NCI-H2081 (cell line): ENCODE data around the gene SPECC1L.

Source experiments
- DNase-seq, 2 experiments: peaks; one replicate each; lab custom pipeline; 2025; lab: John Stamatoyannopoulos, UW

SPECC1L gene

DNA sequence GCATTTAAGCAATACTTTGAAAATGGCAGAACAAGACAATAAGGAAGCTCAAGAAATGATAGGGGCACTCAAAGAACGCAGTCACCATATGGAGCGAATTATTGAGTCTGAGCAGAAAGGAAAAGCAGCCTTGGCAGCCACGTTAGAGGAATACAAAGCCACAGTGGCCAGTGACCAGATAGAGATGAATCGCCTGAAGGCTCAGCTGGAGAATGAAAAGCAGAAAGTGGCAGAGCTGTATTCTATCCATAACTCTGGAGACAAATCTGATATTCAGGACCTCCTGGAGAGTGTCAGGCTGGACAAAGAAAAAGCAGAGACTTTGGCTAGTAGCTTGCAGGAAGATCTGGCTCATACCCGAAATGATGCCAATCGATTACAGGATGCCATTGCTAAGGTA is 51.9 kb downstream of the SPECC1L start:
- DNase-seq, result no peak

DNA sequence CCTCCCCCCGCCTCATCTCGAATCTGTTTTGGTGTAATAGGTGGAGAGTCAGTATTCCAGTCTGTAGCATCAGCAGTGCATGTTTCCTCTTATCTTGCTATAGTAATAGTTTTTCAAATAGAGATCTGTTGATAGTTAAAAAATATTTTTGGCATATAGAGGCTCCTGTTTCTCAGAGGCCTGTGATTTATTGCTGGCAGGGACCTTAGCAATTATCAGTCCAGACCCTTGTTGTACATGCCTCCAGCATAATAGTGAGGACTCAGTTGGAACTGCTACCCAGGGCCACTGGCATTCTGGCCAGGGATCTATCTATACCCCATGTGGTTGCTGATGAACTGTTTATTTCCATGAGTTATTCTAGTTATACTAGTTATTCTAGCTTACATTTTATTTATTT is 52.6 kb downstream of the SPECC1L start:
- no peak for DNase-seq

DNA sequence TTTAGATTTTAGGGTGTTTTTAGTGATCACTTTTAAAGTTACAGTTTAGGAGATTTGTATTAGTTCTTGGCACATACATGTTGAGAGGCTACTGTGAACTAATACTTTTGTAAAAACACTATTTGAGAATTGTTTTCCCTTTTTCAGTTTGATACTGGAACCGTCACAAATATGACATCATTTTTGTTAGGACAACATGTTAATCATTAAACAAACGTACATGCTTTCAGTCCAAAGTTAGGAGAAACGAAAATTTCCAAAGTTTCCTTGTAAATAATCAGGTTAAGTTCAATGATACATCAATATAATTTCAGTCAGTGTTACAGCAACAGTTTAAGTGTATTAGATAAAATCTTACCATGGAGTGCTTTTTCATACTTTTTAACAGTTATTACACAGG is 53.1 kb downstream of the SPECC1L start:
- no peak for DNase-seq

DNA sequence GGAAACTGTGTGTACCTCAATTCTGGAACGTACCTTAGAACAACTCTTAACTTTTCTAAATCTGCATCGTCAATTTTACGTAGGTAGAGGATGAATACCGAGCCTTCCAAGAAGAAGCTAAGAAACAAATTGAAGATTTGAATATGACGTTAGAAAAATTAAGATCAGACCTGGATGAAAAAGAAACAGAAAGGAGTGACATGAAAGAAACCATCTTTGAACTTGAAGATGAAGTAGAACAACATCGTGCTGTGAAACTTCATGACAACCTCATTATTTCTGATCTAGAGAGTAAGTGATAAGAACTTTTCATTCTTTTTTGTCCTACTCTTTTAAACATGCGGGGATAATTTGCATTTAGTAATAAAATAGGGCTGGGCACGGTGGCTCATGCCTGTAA is 53.5 kb downstream of the SPECC1L start:
- no peak for DNase-seq

DNA sequence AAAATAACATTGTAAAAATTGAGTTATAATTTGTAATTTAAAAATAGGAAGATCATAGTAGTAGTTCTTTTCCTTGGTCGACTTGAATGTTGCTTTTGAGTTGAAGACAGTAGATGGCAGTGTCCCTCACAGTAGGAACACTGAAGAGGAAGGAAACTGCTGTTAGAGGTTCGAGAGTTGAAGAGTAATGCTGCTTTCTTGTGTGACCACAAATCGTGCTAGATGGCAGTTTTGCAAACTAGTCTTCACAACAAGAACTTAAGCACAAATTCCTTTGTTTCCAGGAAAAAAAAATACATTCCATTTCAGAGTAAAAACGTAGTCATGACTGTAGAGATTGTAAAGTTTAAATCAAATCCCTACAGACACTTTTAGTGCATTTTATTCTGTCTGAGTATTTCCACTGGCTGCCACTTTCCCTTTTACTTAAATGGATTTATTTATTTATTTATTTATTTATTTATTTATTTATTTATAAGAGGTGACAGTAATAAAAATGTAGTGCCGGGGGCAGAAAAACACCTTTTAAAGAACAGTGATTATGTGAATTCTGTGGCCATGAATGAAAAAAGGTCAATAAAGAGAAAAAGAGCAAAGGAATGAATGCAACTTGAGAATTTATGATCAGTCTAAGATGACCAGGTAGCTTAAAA is 54.6 kb downstream of the SPECC1L start:
- no peak for DNase-seq

DNA sequence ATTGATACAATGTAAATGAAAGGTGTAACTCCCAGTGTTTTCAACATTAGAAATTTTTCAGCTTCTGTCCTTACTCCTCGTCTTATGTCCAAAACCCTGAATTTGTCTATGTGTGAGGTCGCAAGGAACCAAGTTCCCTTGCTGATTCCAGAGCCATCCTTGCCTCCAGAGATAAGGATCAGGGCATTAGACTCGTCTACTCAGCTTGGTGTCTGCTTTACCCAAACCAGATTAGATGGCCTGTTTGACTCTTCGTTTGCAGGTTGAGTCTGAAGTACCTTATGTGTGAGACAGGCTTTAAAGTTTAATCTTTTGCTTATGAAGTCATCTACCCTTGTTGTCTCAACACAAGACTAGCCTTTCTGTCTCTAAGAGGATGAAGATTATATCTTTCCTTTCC is 55.6 kb downstream of the SPECC1L start:
- no peak for DNase-seq

DNA sequence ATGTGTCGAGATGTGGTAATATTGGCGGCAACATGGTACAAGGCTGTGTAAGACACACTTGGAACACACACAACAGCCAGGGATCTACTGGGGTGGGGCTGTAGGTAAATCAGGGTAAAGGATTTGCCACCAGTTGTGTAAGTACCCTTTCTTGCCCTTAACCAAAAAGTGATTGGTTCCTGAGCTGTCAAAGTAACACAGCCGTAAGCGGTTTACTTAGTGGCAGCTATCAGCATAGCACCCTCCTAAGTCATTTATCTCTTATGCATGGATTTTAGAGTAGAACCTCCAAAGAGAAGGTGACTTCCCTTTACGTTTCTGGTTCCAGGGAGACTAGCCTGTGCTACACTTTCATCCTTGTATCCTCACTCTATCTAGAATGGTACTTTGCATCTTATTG is 57.2 kb downstream of the SPECC1L start:
- no peak for DNase-seq

DNA sequence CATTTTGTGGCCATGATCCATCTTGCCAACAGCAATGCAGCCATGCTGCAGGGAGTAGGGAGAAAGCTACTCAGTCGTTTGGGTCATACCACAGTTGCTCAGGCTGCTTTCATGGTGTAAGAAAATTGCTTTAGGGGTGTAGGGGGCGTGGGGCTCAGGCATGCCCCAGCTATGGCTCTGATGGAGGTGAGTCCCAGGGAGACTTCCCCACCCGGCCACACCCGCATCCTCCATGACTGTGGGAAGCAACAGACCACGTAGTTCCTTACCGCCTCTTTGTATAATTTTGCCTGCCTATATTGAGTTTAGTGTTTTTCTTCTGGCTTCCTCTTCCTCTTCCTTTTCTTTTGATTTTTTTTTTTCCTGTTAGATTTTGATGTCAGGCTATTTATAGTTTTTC is 58.8 kb downstream of the SPECC1L start:
- DNase-seq, result no peak

DNA sequence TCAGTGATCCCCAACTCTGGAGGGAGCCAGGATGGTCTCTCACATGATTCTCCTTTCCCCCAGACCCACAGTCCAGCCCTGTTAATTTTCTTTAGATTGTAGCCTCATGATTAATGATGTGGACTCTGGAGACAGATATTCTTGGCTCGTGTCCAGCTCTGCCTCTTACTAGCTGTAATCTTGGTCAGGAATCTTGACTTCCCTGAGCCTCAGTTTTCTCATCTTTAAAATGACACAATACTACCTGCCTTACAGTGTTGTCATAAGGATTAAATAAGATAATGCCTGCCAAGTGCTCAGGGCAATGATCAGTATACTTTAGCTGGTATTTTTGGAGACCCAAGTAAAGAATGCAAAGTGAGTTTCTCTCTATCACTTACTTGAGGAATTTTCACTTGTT is 60.0 kb downstream of the SPECC1L start:
- no peak for DNase-seq

DNA sequence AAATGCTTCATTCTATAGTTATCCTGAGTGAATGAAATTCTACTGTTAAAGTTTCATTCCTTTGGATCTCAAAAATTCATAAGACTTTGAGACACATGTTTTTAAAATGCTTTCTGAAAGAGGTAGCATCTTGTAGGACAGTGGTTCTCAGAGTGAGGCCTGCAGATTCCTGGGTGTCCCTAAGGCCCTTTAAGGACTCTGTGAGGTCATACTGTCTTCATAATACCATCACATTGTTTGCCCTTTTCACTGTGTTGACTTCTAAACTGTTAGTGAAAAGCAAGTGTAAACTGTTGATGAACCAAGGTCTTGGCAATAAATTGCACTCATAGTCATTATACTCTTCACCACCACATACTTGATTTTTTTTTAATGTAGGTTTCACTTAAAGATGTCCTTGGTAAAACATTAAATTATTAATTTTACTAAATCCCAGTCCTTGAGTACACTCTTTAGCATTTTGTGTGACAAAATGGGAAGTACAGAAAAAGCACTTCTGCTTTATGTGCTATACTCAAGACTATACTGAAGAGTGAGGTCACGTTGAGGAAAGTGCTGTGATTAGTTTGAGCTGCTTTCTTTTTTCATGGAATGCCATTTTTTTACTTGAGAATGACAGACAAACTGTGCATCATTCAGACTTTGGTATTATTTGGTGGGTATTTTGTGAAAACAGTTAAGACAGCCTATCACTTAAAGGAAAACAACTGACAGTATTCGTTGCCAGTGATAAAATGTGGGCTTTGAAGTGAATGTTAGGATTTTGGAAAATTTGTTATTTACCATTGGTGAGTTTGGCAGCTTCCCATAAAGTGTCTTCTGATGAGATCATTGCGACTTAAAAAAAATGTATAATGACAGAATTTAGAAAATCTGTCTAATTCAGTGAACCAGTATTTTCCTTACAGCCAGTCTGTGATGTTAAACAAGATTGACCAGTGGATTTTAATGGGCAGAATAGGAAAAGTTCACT is 61.1 kb downstream of the SPECC1L start:
- DNase-seq, result no peak

DNA sequence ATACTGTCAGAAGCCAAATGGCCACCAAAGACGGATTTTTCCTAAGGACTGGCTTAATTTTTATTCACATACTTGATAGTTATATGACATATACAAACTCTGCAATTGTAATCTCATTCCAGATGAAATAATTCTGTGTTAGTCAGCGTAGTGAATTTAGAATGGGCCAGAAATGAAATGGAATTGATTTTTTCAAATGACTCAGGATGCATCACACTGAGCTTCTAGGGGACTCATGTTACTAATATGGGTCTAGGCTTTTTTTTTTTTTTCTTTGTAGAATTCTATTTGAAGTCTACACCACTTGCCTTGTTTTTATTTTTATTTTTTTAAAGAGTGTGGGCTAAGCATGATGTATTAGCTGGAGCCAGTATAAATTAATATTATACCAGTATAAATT is 62.7 kb downstream of the SPECC1L start:
- no peak for DNase-seq

DNA sequence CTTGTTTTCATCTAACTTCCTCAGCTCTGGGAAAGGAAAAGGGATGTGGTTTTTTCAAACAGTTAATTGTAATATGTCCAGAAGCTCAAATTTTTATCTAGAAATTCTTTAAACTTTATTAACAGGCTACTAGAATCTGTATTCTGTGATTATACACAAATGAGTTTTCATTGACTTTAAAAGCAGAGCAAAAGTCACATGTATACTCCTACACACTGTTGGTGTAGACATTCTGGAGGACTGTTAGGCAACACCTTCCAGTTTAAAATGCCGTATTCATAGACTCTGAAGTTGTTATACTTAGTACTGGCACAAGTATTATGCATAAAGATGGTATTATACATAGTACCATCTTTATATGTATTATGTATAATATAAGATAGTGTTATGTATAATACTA is 64.9 kb downstream of the SPECC1L start:
- DNase-seq, result no peak

DNA sequence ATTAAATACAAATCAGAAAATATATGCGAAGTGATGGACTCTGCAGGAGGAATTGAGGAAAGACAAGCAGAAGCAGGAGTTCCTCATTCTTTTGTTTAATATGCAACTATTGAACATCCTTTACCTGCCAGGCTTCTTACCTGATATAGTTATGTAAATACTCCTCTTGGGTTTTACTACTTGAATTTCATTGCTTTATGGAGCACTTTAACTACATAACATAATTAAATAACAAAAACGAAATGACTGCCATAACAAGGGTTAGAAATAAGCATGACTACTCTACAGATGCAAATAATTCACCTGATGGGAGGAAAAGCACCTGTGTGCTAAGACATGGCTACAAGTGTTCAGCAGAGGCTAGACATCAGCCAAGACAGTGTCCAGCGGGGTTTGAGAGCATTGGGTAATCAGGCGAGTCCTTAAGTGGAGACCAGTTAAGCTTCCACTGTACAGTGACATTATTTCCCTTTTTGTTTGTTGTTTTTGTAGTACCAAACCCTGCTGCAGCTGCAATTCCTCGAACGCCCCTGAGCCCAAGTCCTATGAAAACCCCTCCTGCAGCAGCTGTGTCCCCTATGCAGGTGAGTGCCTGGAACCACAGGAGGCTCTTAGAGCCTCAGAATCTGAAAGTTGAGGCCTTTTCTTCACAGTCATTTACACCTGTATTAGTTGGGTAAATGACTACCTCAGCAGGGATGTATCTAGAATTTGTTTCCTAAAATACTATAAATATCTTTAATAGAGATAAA is 67.4 kb downstream of the SPECC1L start:
- no peak for DNase-seq

DNA sequence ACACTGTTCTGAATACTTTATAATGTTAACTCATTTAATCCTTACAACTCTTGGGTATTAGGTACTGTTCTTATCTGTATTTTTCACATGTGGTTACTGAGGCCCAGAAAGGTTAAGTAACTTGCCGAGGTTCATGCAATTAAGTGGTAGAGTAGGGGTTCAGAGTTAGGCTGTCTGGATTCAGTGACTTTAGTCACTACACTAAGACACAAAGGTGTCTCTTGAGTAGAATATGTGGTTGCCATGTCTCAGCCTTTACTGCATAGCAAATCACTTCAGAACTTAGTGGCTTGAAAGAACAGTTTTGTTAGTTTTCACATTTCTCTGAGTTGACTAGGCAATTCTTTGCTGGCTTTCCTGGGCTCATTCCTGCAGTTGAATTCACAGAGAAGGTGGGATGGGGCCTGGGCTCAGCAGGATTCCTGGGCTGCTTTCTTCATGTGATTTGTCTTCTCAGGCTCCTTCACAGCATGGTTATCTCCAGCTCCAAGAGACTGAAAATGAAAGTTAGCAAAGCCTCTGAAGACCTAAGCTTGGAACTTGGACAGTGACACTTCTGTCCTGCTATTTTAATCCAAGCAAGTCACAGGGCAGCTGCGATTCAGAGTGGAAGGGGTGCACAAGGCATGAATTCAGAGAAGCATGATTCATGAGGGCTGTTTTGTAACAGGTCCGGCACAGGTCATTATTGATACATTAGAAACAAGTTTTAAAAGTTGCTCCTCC is 68.3 kb downstream of the SPECC1L start:
- DNase-seq, result no peak

DNA sequence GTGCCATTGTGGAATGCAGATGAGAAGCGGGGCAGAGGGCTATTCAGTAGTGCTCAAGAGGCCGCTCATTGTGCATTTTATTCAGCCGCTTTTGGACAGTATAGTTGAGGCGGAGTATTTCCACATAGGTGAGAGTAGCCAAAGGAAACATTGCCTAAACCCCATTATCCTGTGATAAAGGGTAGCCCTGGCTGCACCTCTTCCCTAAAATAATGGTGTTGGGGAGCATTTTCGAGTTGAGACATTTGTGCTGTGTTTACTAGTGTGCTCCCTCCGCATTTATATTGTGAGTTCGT is 68.8 kb downstream of the SPECC1L start:
- no peak for DNase-seq

DNA sequence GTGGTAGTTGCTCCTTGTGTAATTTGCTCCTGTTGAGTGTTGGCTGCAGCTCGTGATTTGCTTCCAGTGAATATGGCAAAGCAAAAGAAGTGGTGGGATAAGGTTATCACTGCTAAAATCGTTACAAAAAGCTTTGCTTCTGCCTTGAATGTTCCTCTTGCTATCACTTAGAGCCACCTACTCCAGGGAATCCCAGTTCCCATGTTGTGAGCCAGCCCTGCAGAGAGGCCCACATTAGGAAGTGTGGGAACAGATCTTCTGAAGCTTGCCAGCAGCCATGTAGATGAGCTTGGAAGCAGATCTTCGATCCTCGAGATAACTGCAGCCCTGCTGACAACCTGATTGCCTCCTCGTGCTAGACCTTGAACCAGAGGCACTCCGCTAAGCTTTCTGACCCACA is 71.0 kb downstream of the SPECC1L start:
- DNase-seq, result no peak

DNA sequence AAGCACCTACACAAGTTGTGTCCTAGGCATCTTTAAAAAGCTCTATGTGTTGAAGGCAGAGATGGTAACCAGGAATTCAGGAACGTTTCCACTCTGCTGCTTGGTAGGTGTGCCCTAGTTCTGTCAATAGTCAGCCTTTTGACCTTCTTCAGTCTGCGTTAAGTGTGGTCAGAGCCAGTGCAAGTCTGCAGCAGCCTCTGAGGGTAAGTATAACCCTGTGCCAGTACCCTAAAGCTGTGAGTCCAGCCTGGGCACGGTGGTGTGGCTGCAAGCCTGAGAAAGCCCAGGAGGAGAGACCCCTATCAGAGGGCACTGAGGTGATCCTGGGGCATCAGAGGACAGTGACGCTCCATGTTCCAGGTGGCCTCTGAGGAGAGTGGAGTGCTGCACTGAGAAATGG is 80.0 kb downstream of the SPECC1L start:
- no peak for DNase-seq

DNA sequence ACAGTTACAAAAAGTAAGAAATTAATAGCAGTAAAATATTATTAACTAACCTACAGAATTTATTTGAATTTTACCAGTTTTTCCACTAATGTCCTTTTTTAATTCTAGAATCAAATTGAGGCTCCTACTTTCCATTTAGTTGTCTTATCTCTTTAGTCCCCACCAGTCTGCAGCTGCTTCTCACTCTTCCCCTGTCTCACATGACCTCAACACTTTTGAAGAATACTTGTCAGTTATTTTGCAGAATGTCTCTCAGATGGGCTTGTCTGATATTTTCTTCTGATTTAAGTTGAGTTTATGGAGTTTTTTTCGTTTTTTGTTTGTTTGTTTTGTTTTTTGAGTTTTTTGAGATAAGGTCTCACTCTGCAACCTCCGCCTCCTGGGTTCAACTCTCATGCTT is 82.5 kb downstream of the SPECC1L start:
- DNase-seq, result no peak

DNA sequence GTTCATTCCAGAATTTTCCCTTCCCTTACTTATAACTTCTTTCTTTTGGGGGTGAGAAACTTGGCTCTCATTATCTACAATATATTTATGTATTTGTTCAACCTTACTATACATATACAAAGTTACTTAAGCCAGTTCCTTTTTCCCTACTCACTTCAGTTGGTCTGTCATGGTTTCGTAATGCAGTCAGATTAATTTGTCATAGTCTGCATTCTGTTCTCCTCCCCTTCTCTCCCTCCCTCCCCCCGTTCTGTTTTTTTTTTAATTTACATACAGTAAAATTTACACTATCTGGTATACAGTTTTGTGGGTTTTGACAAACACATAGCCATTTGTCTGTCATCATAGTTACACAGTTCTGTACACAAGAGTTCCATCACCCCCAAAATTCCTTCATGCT is 84.9 kb downstream of the SPECC1L start:
- no peak for DNase-seq

DNA sequence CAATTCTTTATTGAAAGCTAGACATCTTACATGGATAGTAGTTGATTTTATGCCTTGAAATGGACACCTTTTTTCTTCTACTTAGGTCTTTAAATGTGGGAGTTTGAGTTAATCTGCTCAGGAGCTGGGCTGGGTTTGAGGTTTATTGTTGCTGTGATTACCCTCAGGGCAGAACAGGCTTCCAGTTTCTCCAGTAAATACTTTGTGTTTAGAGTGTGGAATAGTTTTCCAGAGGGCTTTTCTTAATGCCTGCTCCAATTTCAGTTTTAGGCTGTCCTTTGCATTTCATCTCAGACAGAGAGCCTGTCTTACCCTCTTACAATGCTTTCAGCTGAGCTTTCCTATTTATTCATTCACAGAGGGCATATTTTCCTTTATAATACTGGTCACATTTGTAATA is 86.9 kb downstream of the SPECC1L start:
- DNase-seq, result no peak

DNA sequence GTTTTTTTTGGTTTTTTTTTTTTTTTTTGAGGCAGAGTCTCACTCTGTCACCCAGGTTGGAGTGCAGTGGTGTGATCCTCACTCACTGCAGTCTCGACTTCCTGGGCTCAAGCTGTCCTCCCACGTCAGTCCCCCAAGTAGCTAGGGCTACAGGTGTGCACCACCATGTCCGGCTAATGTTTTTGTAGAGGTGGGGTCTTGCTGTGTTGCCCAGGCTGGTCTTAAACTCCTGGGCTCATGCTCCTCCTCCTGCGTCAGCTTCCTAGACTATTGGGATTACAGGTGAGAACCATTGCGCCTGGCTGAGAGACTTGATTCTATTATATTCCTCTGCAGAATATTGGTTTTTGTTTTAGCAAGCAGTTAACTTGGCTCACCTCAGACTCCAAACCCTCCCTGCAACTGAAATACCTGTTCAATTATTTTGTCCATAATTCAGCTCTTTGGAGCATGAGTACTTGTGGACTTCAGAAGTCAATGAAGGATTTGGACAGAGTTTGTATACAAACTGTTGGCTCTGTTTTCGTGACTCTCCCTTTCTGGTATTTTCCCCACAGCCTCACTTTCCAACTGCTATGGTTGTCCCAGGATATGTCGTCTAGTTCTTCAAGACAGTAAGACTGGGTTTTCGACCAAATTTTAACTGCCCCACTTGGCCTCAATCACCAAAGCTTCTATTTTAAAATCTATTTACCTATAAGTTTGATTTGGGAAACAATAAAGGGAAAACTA is 87.6 kb downstream of the SPECC1L start:
- no peak for DNase-seq
